HFF-Myc (cell line): ENCODE measurements around the gene SUMO1.

Experiments
- DNase-seq: peaks from one replicate; pipeline ENCODE4 v3.0.0-alpha.2; 2011; ENCODE audit warnings: low read depth; ENCODE audit errors: extremely low read depth
- H3K4me3 ChIP-seq: replicated peaks from 2 replicates; pipeline ENCODE4 v1.5.1; 2011; ENCODE audit warnings: low read depth, mild to moderate bottlenecking, control low read depth, low read length
- TF ChIP-seq, protein P1 (sequence below): IDR thresholded peaks from 2 replicates; pipeline ENCODE4 v1.5.1; 2012; ENCODE audit warnings: mild to moderate bottlenecking, low read depth, low read length, control low read depth; ENCODE audit errors: missing control alignments

The SUMO1 gene

DNA sequence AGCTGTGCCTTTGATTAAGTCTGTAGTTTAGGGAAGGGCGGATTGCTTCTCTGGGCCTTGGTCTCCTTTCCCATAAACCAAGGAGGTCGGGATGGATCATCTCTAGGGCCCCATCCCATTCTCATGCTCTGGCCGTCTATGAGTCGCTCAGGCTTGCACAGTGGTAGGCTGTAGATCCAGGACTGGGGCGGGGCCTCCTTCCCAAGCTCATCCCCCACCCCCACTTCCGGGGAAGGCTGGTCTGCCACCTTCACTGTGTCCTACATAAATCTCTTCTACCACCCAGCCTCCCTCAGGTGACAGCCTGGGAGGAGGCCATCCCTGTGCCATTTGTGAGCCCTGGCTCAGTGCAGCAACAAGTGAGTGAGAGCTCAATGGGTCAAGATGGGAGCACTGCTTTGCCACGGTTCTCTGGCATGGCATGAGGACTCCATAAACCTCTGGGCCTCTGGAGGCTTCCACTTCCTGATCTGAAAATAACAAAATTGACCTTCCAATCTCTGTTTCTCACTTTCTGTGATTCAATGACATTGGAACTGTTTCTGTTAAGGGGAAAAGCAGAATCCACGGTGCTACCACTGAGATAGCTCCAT is 68.5 kb downstream of the SUMO1 start:
- DNase-seq = no peak
- no peak overlapping the region for H3K4me3 ChIP-seq
- TF ChIP-seq, protein P1, sequence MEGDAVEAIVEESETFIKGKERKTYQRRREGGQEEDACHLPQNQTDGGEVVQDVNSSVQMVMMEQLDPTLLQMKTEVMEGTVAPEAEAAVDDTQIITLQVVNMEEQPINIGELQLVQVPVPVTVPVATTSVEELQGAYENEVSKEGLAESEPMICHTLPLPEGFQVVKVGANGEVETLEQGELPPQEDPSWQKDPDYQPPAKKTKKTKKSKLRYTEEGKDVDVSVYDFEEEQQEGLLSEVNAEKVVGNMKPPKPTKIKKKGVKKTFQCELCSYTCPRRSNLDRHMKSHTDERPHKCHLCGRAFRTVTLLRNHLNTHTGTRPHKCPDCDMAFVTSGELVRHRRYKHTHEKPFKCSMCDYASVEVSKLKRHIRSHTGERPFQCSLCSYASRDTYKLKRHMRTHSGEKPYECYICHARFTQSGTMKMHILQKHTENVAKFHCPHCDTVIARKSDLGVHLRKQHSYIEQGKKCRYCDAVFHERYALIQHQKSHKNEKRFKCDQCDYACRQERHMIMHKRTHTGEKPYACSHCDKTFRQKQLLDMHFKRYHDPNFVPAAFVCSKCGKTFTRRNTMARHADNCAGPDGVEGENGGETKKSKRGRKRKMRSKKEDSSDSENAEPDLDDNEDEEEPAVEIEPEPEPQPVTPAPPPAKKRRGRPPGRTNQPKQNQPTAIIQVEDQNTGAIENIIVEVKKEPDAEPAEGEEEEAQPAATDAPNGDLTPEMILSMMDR = no peak

DNA sequence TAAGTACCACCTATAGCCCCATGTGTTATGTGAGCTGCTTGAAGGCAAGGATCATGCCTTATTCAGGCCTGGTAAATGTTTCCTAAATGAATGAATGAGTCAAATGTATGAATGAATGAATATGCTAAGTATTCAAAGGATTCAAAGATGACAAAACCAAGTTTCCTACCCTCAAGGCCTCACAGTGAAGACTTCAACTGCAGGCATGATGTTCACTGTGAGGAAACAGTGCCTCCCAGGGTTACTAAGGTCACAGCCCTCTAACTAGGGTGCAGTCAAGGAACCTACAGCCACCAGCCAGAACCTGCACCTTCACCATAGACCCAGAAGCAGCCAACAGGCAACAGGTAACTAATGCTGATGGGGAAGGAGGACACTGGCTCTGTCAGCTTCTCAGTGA is 69.3 kb downstream of the SUMO1 start:
- H3K4me3 ChIP-seq = no peak overlapping the region
- no peak for DNase-seq
- TF ChIP-seq, protein P1 = no peak

DNA sequence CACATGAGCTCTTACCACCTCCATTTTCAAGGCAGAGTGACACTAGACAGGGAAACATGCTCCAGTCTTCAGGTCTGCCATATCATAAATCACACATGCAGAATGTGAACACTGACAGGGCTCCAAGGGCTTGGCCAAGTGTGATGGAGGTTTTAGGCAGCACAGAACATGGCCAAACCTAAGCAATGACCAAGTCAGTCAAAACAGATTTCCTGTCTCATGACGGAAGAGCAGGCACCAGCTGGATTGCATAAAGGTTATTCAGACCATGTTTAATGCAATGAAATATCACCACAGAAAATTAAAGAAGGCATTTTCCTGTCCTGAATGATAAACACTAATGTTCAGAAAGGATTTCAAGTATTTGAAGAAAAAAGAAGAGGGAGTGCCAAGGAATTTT is 72.5 kb downstream of the SUMO1 start:
- no peak overlapping the region for H3K4me3 ChIP-seq
- TF ChIP-seq, protein P1 = no peak
- DNase-seq = no peak

DNA sequence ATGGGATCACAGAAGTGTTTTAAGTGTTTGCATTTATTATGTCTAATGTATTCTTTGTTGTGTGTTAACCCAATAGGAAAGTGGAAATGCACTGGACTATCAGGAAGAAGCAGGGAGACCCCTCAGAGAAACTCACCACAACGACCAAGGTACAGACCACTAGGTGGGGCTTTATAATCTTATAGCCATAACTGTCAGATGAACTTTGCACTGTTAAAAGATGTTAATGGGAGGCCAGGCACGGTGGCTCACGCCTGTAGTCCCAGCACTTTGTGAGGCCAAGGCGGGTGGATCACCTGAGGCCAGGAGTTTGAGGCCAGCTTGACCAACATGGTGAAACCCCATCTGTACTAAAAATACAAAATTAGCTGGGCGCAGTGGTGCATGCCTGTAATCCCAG is 73.2 kb downstream of the SUMO1 start:
- H3K4me3 ChIP-seq = no peak overlapping the region
- no peak for DNase-seq
- TF ChIP-seq, protein P1 = no peak

DNA sequence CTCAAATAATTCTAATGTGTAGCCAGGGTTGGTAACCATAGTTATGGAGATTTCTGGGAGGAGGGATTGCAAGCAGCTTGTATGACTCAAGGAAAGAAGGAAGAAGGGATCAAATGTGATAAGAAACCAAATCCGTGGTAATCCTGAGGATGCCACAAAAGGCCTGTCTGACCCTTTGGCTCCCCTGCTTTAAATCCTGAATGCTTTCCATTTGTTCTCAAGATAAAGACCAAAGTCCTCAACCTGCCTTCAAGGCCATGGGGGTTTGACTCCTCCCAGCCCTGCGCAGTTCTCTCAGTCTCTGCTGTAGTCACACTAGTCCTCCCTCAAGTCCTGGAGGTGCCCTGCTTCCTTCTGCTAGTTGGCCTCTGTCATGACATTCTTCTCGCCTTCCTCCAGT is 74.0 kb downstream of the SUMO1 start:
- TF ChIP-seq, protein P1 = no peak
- H3K4me3 ChIP-seq = no peak overlapping the region
- no peak for DNase-seq

DNA sequence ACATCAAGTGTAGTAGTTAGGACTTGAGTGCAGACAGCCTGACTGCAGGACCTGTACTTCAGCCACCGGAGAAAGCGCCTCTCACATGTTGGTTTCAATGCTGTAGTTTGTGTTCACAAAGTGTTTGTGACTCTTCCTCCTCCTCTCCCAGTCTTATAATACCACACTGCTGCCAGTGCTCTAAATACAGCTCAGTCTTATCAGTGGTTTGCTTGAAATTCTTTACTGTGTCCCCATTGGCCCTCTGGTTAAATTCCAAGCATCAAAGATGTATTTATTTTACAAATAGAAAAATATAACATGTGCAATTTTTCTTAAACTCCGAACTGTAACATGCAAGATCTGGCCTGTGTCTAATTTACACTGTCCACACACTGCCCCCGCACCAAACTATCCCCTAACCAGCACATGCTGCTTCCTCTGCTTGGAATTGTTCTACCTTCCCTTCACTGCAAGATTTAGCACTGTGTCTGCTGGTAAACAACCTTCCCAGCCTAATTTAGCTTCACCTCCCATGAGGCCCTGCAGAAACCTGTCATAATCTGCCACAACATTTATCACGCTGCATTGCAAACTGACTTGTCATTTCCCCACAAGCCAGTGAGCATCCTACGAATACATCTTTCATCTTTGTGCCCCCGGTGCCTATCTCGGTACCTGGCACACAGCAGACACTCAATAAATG is 77.1 kb downstream of the SUMO1 start:
- DNase-seq = no peak
- H3K4me3 ChIP-seq = no peak overlapping the region
- TF ChIP-seq, protein P1 = no peak
